ENCODE results near the gene ZNF568.

GRCh38 chr19:36963280-36963679 lies 47.1 kb downstream of the ZNF568 start:
- TF ChIP-seq CTCF (IDR thresholded peaks at IDR 0.05) = no peak
- no peak for TF ChIP-seq POLR2A (IDR thresholded peaks at IDR 0.05)
